ENCODE results near the gene EMP2.
"Not testable (repeated sequence)": the region's sequence is repeated elsewhere in the genome, so short reads cannot be mapped to it uniquely, and the experiment has no call there.

Gene EMP2

GRCh38 chr16:10547708-10548107, 32.7 kb downstream of the EMP2 start:
- DNase-seq = no peak

- no peak for DNase-seq
These were observed 37.0 kb downstream of the EMP2 start for GRCh38 chr16:10543231-10543977.

GRCh38 chr16:10541366-10541765, 39.0 kb downstream of the EMP2 start:
- no peak for DNase-seq

GRCh38 chr16:10539793-10540192, 40.6 kb downstream of the EMP2 start:
- DNase-seq = no peak

GRCh38 chr16:10539236-10539635, 41.2 kb downstream of the EMP2 start:
- no peak for DNase-seq

- DNase-seq = no peak
These were observed 41.8 kb downstream of the EMP2 start for GRCh38 chr16:10538583-10538982.

GRCh38 chr16:10537946-10538345, 42.5 kb downstream of the EMP2 start:
- DNase-seq = no peak

- no peak for DNase-seq
These were observed 43.5 kb downstream of the EMP2 start for GRCh38 chr16:10536814-10537389.

- DNase-seq = not testable (repeated sequence)
These were observed 44.1 kb downstream of the EMP2 start for GRCh38 chr16:10536328-10536727.

- DNase-seq = no peak
These were observed 44.9 kb downstream of the EMP2 start for GRCh38 chr16:10535461-10535860.

GRCh38 chr16:10534748-10535147, 45.6 kb downstream of the EMP2 start:
- no peak for DNase-seq

GRCh38 chr16:10533612-10534011, 46.8 kb downstream of the EMP2 start:
- not testable (repeated sequence) for DNase-seq

- no peak for DNase-seq
These were observed 48.8 kb downstream of the EMP2 start for GRCh38 chr16:10531582-10531981.

- DNase-seq = no peak
These were observed 49.7 kb downstream of the EMP2 start for GRCh38 chr16:10530685-10531084.

- no peak for DNase-seq
These were observed 50.3 kb downstream of the EMP2 start for GRCh38 chr16:10529895-10530669.

GRCh38 chr16:10528635-10529034, 51.8 kb downstream of the EMP2 start:
- DNase-seq = no peak

GRCh38 chr16:10526962-10527361, 53.4 kb downstream of the EMP2 start:
- DNase-seq = no peak

- DNase-seq = no peak
These were observed 55.1 kb downstream of the EMP2 start for GRCh38 chr16:10525214-10525825.

- no peak for DNase-seq
These were observed 57.4 kb downstream of the EMP2 start for GRCh38 chr16:10522966-10523365.

- peak; percentile 42 for DNase-seq
These were observed 58.6 kb downstream of the EMP2 start for GRCh38 chr16:10521681-10522274.

GRCh38 chr16:10520869-10521578, 59.4 kb downstream of the EMP2 start:
- no peak for DNase-seq
